Measurements from ENCODE around the gene SERPINA6. TPM values are rescaled to one million over a fixed set of nuclear protein-coding genes. Genes with fewer than 3 reads are reported as not detected.
"Not testable (repeated sequence)": the region's sequence is repeated elsewhere in the genome, so short reads cannot be mapped to it uniquely, and the experiment has no call there.

The SERPINA6 gene
- total RNA-seq, 4 donors from 2014 or later = not detected

DNA sequence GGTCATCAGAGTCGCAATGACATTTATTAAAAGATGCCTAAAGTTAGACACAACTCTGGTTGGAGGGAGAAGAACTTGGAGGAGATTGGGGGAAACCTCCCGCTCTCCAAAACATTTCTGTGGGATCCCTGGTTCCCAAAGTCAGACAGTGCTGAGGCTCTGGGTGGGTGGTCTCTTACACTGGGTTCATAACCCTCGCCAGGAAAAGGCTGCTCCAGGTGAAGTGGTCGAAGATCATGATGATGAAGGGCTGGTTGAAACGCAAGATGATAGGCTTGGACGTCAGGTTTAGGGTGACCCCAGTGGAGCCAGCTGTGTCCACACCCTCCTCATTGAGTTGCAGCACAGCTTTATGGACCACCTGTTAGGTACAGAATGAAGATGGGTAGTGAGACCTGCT is 18.9 kb downstream of the SERPINA6 start:
- 86% methylated on average over 6 of the region's 6 CpGs for WGBS
- peaks cover 0 to 17% (median 7%) of the 10 kb centered on the region in 4 donors for H3K9me3 ChIP-seq
- H3K27ac ChIP-seq (replicated peaks in 1 of 4) = no peak overlapping the region
- TF ChIP-seq, protein P1, sequence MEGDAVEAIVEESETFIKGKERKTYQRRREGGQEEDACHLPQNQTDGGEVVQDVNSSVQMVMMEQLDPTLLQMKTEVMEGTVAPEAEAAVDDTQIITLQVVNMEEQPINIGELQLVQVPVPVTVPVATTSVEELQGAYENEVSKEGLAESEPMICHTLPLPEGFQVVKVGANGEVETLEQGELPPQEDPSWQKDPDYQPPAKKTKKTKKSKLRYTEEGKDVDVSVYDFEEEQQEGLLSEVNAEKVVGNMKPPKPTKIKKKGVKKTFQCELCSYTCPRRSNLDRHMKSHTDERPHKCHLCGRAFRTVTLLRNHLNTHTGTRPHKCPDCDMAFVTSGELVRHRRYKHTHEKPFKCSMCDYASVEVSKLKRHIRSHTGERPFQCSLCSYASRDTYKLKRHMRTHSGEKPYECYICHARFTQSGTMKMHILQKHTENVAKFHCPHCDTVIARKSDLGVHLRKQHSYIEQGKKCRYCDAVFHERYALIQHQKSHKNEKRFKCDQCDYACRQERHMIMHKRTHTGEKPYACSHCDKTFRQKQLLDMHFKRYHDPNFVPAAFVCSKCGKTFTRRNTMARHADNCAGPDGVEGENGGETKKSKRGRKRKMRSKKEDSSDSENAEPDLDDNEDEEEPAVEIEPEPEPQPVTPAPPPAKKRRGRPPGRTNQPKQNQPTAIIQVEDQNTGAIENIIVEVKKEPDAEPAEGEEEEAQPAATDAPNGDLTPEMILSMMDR (IDR thresholded peaks at IDR 0.05) = no peak
- TF ChIP-seq POLR2A (IDR thresholded peaks at IDR 0.05; ENCODE audit: low read depth) (no peak), POLR2AphosphoS5 (IDR thresholded peaks at IDR 0.05) (no peak), EP300 (IDR thresholded peaks at IDR 0.05) (no peak)
- no peaks in the 10 kb centered on the region for H3K36me3 ChIP-seq
- no peaks in the 10 kb centered on the region for H3K4me1 ChIP-seq
- peak; percentile 91 for DNase-seq (ENCODE audit: extremely low spot score)
- intact Hi-C loops (cut with DNase I) = no loop called here
- H3K27me3 ChIP-seq = peaks cover 0 to 3% (median 0%) of the 10 kb centered on the region in 4 donors
- no peak overlapping the region for H3K4me3 ChIP-seq

DNA sequence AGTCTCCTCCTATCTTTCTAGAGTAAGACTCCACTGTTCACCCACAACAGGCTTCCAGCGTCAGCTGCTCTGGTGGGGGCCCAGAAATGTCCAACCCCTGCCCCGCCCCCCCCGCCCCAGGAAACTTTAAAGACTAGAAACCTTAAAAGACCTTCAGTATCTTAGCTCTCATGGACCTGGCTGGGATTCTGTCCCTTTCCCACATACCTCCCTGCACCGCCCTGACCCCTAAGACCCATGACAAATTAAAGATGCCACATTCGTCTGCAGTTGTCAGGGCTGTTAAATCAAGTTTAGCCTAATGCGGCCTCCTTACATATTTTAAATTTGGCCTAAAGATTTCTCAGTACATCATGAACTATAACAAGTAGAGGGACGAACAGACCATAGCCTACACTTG is 20.0 kb downstream of the SERPINA6 start:
- H3K9me3 ChIP-seq = peaks cover 0 to 12% (median 5%) of the 10 kb centered on the region in 4 donors
- WGBS = 83% methylated on average over 7 of the region's 7 CpGs
- H3K4me1 ChIP-seq = no peaks in the 10 kb centered on the region
- intact Hi-C loops (cut with DNase I) = no loop called here
- TF ChIP-seq POLR2AphosphoS5 (IDR thresholded peaks at IDR 0.05) = no peak
- no peak for TF ChIP-seq POLR2A (IDR thresholded peaks at IDR 0.05; ENCODE audit: low read depth)
- peak; percentile 47 for DNase-seq (ENCODE audit: extremely low spot score)
- no peak overlapping the region for H3K27ac ChIP-seq (replicated peaks in 1 of 4)
- no peaks in the 10 kb centered on the region for H3K36me3 ChIP-seq
- no peaks in the 10 kb centered on the region for H3K27me3 ChIP-seq
- no peak overlapping the region for H3K4me3 ChIP-seq

DNA sequence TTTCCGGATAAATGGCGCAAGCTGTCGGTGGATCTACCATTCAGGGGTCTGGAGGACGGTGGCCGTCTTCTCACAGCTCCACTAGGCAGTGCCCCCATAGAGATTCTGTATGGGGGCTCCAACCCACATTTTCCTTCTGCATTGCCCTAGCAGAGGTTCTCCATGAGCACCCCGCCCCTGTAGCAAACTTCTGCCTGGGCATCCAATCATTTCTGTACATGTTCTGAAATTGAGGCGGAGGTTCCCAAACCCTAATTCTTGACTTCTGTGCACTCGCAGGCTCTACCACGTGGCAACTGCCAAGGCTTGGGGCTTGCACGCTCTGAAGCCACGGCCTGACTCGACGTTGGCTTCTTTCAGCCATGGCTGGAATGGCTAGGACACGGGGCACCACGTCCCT is 25.0 kb downstream of the SERPINA6 start:
- intact Hi-C loops (cut with DNase I) = no loop called here
- no peak overlapping the region for H3K27ac ChIP-seq (replicated peaks in 1 of 4)
- TF ChIP-seq EP300 (IDR thresholded peaks at IDR 0.05) (no peak), POLR2AphosphoS5 (IDR thresholded peaks at IDR 0.05) (no peak), POLR2A (IDR thresholded peaks at IDR 0.05; ENCODE audit: low read depth) (no peak)
- TF ChIP-seq, protein P1 (IDR thresholded peaks at IDR 0.05) = no peak
- peak; percentile 57 for DNase-seq (ENCODE audit: extremely low spot score)
- no peaks in the 10 kb centered on the region for H3K9me3 ChIP-seq
- no peak overlapping the region for H3K4me3 ChIP-seq
- H3K4me1 ChIP-seq = no peaks in the 10 kb centered on the region
- 86% methylated on average over 9 of the region's 15 CpGs for WGBS
- no peaks in the 10 kb centered on the region for H3K36me3 ChIP-seq
- H3K27me3 ChIP-seq = peaks cover 0 to 3% (median 0%) of the 10 kb centered on the region in 4 donors

DNA sequence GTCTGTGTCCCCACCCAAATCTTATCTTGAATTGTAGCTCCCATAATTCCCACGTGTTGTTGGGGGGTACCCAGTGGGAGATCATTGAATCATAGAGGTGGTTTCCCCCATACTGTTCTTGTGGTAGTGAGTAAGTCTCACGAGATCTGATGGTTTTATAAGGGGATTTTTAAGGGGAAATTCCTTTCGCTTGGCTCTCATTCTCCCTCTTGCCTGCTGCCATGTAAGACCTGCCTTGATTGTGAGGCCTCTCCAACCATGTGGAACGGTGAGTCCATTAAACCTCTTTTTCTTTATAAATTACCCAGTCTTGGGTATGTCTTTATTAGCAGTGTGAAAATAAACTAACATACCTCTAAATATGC is 27.0 kb downstream of the SERPINA6 start:
- H3K4me1 ChIP-seq; intact Hi-C loops (cut with DNase I); H3K27ac ChIP-seq (replicated peaks in 1 of 4); H3K27me3 ChIP-seq; H3K4me3 ChIP-seq; DNase-seq (ENCODE audit: extremely low spot score); H3K36me3 ChIP-seq; H3K9me3 ChIP-seq: not testable (repeated sequence)
- WGBS = 76% methylated on average over 4 of the region's 4 CpGs

DNA sequence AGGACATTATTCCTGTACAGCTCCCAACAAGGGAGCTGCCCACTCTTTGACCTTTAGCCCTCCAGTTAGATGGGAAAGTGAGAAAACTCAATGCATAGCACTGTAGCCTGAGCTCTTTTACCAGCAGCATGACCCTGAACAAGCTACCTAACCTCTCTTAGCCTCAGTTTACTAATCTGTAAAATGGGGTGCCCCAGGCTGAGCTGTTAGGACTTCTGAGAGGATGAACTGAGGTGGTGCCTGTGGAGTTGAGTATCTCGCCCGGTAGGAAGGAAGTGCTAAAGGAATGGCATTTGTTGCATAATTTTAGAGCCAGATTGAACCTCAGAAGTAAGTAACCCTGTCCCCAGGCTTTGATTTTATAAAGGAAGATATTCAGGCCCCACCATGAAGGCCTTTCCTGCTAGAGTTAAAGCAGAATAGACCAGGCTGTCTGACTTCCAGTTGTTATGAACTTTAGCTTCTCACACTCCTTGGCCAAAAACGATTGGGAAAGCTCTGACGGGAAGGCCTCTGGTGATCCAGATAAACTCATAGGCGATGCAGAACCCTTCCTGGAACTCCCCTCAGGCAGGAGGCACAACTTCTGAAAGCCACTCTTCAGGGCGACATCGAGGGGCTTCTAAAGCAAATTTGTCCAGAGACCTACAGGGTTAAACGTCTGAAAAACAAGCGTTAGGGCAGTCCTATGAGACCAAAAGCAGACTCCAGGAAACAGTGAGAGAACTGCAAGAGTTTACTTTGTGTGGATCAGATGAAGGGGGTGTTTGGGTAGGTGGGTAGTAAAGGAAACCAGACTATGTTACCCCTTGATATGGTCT is 27.6 kb downstream of the SERPINA6 start:
- DNase-seq (ENCODE audit: extremely low spot score) = peak; percentile 77
- peaks cover 0 to 3% (median 0%) of the 10 kb centered on the region in 4 donors for H3K27me3 ChIP-seq
- no peak overlapping the region for H3K4me3 ChIP-seq
- no peak overlapping the region for H3K27ac ChIP-seq (replicated peaks in 1 of 4)
- TF ChIP-seq POLR2AphosphoS5 (IDR thresholded peaks at IDR 0.05) (no peak), EP300 (IDR thresholded peaks at IDR 0.05) (no peak), POLR2A (IDR thresholded peaks at IDR 0.05; ENCODE audit: low read depth) (no peak)
- TF ChIP-seq, protein P1 (IDR thresholded peaks at IDR 0.05) = no peak
- H3K9me3 ChIP-seq = no peaks in the 10 kb centered on the region
- WGBS = 74% methylated on average over 9 of the region's 9 CpGs
- H3K4me1 ChIP-seq = no peaks in the 10 kb centered on the region
- no peaks in the 10 kb centered on the region for H3K36me3 ChIP-seq
- intact Hi-C loops (cut with DNase I) = no loop called here

DNA sequence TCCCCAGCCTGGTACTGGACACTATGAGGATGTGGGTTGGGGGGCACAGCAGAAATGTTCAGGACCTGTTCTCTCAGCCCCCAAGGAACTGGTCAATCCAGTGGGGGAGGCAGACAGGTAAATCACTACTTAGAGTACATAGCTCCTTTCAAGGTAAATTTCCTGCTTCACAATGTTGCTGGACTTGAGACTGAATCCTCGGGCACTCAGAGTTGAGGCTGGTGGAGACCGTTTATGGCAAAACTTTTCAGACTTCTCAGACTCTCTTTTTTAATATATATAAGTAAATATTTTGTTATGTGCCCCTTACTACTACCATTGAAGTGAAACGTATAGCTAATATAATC is 29.6 kb downstream of the SERPINA6 start:
- no peak overlapping the region for H3K27ac ChIP-seq (replicated peaks in 1 of 4)
- H3K27me3 ChIP-seq = peaks cover 0 to 3% (median 0%) of the 10 kb centered on the region in 4 donors
- 79% methylated on average over 3 of the region's 3 CpGs for WGBS
- no peak for DNase-seq (ENCODE audit: extremely low spot score)
- H3K4me1 ChIP-seq = no peaks in the 10 kb centered on the region
- intact Hi-C loops (cut with DNase I) = no loop called here
- TF ChIP-seq, protein P1 (IDR thresholded peaks at IDR 0.05) = no peak
- TF ChIP-seq EP300 (IDR thresholded peaks at IDR 0.05) (no peak), POLR2AphosphoS5 (IDR thresholded peaks at IDR 0.05) (no peak), POLR2A (IDR thresholded peaks at IDR 0.05; ENCODE audit: low read depth) (no peak)
- H3K9me3 ChIP-seq = no peaks in the 10 kb centered on the region
- H3K4me3 ChIP-seq = no peak overlapping the region
- no peaks in the 10 kb centered on the region for H3K36me3 ChIP-seq
